HG02588 (cell line): ENCODE data around the gene CDCA4.

ENCODE experiments used
- ATAC-seq: cut with Tn5 transposase; IDR thresholded peaks from one replicate; pipeline ENCODE4 v1.9.1; 2021; ENCODE audit warnings: mild to moderate bottlenecking, moderate library complexity; ENCODE audit not compliant: unreplicated experiment

The CDCA4 gene

DNA sequence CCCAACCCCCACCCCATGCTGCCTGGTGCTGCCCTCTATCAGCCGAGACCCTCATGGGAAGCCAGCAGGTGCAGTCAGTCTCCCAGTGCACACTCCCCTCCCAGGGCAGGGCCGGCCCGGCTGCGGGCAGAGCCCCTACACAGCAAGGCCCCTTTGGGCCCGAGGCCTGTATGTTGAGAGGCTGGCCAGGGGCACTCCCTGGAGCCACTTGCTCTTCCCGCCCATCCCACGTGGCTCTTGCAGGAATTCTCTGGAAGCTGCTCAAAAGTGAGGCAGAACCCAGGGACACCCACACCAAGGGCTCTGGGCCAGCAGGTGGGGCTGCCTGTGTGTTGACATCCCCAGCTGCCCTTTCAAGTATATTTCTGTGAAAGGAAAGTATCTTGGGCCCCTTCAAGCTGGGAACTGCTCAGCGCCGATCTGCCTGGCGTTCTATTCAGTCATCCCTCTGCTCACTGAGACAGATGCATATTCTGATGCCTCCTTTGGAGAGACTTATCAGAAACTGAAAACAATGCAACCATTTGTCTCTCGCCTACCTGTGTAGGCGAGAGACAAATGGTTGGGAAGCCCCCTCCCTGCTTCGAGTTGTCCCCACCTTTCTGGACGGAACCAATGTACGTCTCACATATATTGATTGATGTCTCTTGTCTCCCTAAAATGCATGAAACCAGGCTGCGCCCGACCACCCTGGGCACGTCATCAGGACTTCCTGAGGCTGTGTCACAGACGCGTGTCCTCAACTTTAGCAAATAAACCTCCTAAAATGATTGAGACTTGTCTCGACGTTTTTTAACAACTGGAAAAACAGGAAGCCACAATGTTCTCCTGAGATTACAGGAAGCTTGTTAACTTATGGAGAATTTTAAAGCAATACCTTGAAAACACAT is 38.4 kb upstream of the CDCA4 start:
- ATAC-seq = no peak

DNA sequence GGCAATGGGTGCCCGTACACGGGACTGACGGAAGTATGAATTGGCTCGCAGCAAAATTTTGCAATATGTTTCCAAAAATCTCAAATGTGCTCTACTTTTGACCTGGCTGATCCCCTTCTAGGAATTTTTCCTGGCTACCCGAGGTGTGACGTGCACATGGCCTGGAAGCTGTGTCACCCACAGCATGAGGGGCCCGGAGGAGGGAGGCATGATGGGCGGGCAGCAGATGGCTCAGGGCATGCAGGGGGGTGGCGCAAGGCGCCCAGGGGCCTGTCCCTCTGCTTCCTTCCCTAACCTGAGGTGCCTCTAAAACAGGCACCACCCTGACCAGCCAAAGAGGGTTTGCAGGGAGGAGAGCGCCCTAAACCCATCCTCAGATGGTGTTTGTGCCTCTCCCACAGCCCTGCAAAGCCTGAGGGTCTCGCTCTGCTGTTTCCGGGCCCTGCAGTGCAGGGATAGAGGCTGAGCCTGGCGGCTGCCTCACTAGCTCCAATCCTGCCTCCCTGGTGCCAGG is 37.7 kb upstream of the CDCA4 start:
- ATAC-seq = no peak

DNA sequence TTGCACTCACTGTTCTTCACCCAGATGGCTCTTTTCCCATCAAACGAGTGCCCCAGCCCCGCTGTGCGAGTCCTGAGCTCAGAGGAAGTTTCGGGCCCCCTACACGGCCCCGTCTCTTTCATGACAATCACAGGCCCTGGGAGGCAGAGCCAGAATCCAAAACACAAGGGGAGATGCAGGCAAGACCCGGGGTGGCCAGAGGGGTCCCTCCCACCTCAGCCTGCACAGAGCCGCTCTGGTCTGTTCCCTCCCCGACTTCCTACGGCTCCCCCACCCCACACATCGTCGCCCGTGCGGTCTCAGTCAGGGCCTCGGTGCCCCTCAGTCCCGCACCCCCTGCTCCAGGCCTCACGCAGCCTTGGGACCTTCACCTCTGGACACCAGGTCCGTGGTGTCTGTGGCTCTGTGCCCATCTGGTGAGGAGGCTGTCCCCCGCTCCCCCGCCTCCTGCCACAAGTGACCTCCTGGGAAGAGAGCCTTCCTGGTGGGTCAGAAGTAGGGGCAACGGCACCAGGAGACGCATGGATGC is 35.5 kb upstream of the CDCA4 start:
- no peak for ATAC-seq

DNA sequence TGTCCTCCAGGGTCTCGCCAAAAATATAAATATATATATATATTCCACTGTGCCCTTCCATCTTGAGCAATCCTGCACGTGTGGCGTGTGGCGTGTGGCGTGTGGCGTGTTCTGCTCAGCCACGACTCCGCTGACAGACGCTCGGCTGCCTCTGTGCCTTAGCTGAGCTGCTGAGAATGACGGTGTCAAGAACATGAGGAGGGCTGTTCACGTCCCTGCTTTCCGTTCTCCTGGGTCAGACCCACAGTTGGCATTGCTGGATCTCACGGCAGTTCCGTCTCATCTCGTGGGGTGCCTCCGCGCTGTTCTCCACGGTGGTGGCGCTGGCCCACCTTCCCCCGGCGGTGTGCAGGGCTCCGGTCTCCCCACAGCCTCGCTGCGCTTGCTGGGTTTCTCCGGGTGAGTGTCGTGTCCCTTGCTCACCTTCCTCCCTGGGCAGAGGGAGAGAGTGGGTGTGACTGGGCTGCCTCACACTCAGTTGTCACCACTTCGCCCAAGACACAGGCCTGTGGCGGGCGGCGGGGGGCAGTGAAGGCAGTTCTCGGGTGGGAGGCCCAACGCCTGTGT is 34.9 kb upstream of the CDCA4 start:
- no peak for ATAC-seq

DNA sequence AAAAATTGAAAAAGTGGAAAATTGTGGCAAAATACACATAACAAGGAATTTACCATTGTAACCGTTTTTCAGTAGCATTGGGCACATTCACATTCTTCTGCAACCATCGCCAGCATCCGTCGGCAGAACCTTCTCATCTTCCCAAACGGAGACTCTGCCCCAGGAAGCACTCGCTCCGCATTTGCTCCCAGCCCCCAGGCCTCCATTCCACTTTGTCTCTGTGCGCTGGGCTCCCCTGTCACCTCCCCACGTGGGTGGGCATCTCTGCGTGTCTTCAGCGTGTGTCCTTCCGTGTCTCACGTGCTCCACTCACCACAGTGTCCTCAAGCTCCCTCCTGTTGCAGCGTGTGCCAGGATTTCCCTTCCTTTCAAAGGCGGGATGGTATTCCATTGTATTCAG is 34.5 kb upstream of the CDCA4 start:
- no peak for ATAC-seq

DNA sequence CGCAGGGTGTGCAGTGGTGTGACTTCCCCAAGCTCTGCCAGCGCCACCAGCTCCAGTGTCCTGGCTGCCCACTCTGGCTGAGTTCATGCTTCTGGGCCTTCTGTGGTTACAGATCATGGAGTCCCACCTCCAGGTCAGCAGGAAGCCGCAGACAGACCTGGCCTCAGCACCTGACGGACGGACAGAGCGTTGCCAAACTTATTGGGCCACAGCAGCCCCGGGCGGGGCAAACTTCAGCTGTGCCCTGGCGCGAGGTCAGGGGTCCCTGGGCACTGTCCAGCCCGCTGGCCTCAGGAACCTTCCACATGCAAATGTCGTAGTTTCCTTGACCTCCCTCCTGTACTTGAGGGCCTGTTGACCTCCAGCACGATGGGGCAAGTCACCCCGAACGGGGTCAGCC is 33.1 kb upstream of the CDCA4 start:
- ATAC-seq = no peak

DNA sequence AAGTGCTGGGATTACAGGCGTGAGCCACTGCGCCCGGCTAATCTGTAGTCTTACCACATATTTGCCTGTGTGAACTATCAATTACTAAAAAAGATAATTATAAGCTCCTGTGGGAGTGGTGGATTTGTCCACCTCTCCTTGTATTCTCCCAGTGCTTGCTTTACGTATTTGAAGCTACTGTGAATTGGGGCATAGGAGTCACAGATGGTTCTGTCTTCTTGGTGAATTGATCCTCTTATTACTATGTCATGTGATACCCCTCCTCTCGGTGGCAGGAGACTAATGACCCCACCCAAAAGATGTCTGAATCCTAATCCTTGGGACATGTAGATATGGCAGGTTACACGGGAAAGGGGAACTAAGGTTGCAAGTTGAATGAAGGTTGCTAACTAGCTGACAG is 32.5 kb upstream of the CDCA4 start:
- ATAC-seq = no peak

DNA sequence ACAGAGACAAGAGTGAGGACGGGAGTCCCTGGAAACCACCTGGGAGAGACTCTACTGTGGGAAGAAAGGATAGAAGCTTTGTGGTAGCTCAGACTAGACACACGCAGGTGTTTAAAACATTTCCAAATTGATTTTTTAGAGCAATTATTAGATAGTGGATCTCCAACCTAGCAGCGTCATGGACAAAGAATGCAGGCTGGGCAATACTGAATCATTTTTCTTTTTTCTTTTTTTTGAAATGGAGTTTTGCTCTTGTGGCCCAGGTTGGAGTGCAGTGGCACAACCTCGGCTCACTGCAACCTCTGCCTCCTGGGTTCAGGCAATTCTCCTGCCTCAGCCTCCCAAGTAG is 31.2 kb upstream of the CDCA4 start:
- ATAC-seq = no peak

DNA sequence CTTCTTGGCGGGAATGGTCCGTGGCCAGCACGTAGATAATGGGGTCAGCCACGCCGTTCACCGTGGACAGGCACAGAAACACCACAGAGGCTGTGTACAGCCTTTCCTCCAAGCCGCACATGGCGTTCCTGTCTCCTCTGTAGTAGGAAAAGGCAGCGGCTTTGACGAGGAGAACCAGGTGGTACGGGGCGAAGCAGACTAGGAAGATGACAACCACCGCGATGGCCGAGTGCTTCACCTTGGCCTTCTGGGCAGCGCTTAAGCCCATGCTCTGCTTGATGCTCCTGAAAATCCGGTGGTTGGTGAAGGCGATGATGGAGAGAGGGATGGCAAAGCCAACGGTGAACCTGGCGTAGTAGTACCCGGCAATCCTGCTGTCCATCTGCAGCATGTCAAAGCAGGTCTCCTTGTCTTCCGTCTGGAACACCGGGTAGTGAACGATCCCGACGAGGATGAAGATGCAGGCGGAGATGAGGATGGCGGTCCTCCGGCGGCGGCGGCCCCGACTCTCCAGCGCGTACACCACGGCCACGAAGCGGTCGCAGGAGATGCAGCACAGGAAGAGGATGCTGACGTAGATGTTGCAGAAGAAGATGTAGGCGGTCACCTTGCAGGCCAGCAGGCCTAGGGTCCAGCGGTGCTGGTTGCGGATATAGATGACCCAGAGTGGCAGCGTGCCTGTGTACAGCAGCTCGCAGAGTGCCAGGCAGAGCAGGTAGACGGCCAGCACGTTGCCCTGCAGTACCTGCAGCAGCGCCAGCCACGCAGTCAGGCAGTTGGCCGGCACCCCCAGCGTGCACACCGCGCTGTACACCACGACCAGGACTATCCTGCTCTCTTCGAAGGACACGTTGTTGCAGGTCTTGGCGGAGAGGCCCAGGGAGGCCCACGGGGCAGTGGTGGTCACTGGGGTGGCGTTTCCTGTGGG is 30.6 kb upstream of the CDCA4 start:
- no peak for ATAC-seq

DNA sequence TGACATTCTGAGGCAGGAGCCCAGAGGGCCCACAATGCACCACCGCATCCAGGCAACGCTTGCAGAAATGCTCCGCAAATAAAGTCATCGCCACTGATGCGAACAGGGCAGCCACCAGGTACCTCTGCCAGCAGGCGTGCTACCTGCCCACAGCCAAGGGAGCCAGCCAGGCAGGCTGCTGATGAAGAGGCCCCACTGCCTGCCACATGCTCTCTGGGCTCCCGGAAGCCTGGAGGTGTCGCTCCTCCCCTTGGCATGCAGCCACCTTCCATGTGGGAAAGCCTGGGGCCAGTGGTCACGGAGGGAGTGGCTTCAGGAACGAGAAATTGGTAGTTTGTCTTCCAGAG is 29.6 kb upstream of the CDCA4 start:
- no peak for ATAC-seq

DNA sequence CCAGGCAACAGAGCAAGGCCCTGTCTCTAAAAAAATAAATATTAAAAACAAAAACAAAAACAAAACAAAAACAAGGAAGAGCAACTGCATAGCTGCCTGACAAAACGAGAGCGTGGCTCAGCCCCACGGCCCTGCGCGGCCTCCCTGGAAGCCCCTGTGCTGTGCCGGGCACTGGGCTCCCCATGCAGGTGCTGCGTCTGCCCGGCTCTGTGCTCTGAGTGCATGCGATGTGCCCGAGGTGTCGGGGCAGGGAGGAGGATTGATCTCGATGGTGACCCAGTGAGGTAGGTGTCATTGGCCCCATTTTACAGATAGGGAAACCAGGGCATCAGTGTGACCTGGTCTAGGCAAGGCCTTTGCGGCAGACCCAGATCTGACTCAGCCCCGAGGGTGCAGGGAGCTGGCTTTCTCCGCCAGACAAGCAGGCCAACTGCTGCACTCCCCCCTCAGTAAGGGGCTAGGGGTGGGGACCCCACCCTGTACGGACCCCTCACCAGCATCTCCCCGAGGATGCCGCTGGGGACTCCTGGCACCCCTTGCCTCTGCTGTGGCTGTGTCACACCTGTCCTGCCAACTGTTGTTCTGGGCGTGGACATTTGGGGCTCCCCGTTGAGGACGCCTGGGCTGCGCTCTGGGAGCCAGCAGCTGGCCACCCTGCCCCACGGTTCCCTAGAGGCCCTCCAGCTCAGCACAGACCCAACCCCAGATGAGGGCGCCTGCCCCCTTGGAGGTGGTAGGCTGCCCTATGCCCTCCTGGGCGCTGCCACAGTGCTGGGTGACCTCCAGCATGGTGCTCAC is 29.1 kb upstream of the CDCA4 start:
- ATAC-seq = no peak

DNA sequence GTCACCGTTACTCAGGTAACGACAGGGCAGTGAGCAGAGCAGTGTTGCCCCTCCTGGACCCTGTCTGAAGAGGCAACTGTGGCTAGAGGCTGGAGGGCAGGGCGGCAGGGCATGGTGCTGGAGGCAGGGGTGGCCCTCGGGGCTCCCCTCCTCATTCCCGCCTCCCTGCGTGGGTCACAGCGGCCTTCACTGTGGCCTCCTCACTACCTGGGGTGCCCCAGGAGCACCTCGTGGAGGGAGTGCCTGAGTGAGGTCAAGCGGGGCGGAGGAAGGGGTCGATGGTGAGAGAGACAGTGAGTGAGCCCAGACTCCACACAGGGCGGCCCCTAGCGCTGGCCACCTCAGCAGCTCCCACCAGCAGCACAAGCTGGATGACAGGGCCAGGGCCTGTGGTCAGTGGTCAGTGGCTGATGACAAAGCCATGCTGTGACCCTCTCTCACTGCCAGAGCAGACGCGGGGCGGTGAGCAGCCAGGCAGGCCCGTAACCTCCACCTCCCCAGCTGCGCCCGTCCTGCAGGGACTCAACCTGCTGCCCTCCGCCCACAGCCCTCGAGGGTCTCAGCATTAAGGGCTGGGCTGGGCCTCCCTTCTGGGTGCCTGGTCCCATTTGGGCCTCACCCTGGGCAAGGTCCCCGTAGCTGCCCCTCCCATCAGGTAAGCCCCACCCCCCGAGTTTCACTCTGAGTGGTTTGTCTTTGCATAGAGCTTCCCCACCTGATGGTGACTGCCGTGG is 26.6 kb upstream of the CDCA4 start:
- ATAC-seq = no peak

DNA sequence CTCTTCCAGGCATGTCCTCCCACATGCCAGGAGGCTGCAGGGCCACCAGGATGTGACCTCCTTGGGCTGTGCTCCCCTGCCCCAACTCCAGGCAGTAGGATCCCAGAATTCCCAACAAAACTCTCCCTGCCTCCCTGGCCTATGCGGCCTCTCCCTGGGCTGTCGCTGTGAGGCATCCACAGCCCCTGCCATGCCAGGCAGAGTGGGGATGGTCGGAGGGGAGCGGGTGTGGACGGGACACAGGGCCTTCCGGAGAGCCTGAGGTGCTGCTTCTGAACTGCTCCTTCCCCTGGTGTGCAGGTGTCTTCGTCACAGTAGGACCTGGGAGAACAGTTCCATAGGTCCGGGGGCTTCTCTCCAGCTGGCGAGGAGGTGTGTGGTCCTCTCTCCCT is 26.0 kb upstream of the CDCA4 start:
- ATAC-seq = no peak

DNA sequence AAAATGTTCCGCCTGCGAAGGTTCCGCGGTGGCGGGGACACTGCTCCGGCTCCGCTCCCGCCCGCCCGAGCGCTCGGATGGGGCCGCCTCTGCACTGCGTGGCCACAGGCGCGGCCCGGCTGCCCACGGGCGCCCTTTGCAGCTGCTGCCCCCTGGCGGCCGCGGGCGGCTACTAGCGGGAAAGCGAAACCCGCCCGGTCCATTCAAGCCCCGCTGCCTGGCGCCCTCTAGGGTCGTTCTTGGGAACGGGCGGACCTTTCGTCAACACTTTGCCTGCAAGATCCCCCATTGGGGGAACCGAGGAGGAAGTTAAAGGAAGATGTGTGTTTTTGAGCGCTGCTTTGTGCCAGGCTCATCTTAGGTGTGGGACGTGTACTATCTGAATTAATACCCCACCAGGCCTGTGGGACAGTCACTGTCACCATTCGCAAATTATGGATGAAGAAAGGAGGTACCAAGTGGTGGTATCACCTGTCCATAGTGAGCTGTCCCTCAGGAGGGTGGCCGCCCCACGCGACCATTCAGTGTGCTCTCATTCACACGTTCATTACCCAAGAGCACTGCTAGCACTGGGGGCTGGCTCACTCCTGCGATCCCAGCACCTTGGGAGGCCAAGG is 24.9 kb upstream of the CDCA4 start:
- ATAC-seq = peak; percentile 53

DNA sequence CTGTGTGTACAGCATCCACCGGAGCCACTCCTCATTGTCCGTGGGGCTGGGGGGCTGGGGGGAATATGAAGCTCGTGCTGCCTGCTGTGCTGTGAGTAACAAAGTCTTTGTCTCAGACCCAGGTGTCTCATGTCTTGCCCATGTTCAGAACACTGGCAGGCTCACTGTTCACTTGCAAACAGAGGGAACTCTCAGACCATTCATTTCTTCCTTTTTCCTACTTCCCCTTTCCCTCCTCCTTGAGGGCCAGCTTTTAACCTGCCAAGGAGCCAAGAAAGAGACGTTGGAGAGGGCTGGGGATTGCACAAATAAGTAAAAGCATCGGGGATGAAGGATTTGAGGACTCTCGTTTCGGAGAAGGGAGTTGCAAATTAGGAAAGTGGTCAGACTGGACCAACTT is 22.8 kb upstream of the CDCA4 start:
- ATAC-seq = no peak

DNA sequence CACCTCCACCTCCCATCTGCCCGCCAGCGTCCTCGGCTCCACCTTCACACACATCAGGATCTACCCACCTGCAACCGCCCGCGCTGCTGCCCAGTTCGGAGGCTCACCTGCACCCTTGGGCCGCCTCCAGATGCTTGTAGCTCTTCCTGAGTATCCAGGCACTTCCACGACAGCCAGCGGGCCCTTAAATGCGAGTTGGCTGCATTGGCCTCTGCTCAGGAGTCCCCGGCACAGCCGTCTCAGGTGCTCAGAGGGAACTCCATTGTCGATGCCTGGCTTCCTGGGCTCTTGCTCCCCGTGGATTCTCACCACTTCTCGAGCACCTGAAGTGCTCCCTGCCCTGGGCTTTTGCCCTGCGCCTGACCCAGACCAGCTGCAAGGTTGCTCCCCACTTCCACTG is 21.9 kb upstream of the CDCA4 start:
- no peak for ATAC-seq

DNA sequence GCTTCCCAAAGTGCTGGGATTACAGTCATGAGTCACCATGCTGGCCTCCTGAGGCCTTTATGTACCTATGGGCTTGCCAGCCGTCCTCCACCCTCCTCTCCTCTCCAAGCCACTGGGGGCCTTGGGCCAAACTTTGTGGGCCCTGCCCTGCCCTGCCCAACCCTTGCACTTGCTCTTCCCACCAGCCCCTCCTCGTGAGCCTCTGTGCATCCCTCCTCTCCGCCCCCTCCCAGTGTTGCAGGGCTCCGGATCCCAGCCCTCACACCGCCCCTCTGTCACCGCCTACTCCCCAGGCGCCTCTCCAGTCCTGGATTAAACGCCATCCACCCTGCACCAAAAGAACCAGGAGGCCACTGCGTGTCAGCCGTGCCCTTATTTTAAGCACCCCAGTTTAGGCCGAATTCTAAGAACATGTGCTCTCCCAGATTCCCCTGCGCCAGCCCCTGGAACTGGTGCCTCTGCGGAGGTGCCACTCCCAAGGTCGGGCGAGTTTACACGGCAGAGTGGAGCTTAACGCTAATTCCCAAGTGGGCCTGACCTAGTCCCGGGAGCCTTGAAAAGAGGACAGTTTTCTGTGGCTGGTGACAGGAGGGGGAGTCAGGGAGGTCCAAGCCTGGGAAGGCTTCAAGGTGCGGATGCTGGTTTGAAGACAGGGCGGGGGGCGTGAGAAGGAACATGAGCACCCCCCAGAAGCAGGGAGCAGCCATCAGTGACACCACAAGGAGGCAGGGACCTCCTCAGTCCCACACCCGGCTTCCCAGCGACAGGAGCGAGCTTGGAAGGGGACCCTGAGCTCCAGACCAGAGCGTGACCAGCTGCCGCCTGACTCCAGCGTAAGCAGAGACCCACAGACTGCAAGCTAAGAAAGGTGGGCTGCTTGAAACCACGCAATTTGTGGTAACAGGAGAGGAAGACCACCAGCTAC is 21.2 kb upstream of the CDCA4 start:
- ATAC-seq = no peak

DNA sequence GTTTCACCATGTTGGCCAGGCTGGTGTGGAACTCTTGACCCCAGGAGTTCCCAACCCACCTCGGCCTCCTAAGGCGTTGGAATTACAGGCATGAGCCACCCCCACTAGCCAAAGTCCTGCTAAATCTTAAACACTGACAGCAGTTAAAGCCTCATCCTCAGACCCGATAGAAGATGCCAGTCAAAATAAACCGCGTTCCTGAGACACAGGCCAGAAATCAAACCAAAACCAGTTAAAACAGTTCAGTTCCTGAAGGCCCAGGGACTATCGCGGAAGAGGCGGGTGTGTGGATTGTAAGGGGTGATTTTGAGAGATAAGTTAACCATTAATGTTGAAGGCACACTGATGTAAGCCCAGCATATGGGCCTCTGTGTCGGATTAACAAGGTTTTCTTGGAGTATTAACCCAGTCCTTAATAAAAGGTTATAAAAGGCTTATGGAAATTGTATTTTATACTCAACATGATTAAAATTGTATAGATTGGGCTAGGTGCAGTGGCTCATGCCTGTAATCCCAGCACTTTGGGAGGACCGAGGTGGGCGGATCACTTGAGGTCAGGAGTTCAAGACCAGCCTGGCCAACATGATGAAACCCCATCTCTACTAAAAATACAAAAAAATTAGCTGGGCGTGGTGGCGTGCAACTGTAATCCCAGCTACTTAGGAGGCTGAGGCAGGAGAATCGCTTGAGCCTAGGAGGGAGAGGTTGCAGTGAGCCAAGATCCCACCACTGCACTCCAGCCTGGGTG is 18.7 kb upstream of the CDCA4 start:
- ATAC-seq = no peak
